HCT116 (cell line): ENCODE results near the gene GON4L. TPM values are rescaled to one million over a fixed set of nuclear protein-coding genes. Genes with fewer than 3 reads are reported as not detected.

ENCODE experiments used
- ATAC-seq: fragments of 200-7000 bp; cut with Tn5 transposase; 2 replicates; pipeline ENCODE4 v1.9.1; 2020; ENCODE audit warnings: mild to moderate bottlenecking, moderate library complexity
- BruUV-seq: library from RNA; stranded (reverse); fragments of 400-500 nt; replicated peaks from 2 replicates; lab custom pipeline; 2021; lab: Mats Ljungman, UMichigan
- CTCF ChIA-PET: fragments of 300-600 bp; sonication (Branson Sonifier 250); formaldehyde crosslinking; loops from one replicate; lab custom pipeline; 2021; ENCODE audit warnings: antibody characterized with exemption; lab: Charles Lee
- POLR2A ChIA-PET: fragments of 300-600, 350-600 bp; sonication (Branson Sonifier 250); formaldehyde crosslinking; loops from one replicate; lab custom pipeline; 2021; ENCODE audit warnings: antibody characterized with exemption; lab: Charles Lee
- RAD21 ChIA-PET, 2 experiments: fragments of 300-600 bp; sonication (Branson Sonifier 250); formaldehyde crosslinking; loops; one replicate each; lab custom pipeline; 2023; ENCODE audit warnings: low total read pairs in 2 of 2; ENCODE audit not compliant: uncharacterized antibody in 2 of 2, unreplicated experiment in 2 of 2, low non-redundant PET in 1 of 2; lab: Charles Lee
- DNase-seq: peaks from one replicate; pipeline ENCODE4 v3.0.0-alpha.2; 2010; ENCODE audit warnings: low read depth, low spot score
- H2AFZ ChIP-seq: fragments of 200-600 bp; shearing (Covaris generic), sonication (generic); 2 replicates; pipeline ENCODE4 v1.6.1; 2017; ENCODE audit warnings: low read depth, mixed run types, mixed read lengths, antibody characterized with exemption, low read length; ENCODE audit not compliant: poor library complexity, severe bottlenecking
- H3K27ac ChIP-seq: 2 replicates; pipeline ENCODE4 v1.5.1; 2012; ENCODE audit warnings: low read depth, low read length
- H3K27me3 ChIP-seq: fragments of 200-600 bp; sonication (generic); 2 replicates; pipeline ENCODE4 v1.6.1; 2016; ENCODE audit warnings: mixed run types, low read length, mixed read lengths; ENCODE audit not compliant: insufficient read depth
- H3K36me3 ChIP-seq, 2 experiments: fragments of 200-500 bp in 1 of 2; fragments of 200-600 bp in 1 of 2; sonication (Bioruptor generic) in 1 of 2; sonication (generic) in 1 of 2; 2 replicates each; pipeline versions ENCODE4 v1.5.1 to v1.6.1; 2014 to 2016; ENCODE audit warnings: low read length in 2 of 2, inconsistent platforms in 1 of 2, mixed read lengths in 1 of 2, mixed run types in 1 of 2; ENCODE audit not compliant: insufficient read depth in 2 of 2, control insufficient read depth in 1 of 2
- H3K4me1 ChIP-seq, 2 experiments: fragments of 200-600 bp in 1 of 2; sonication (generic) in 1 of 2; 2 replicates each; pipeline versions ENCODE4 v1.5.1 to v1.6.1; 2012 to 2017; ENCODE audit warnings: low read length in 2 of 2, inconsistent platforms in 1 of 2, mild to moderate bottlenecking in 1 of 2, mixed read lengths in 1 of 2, mixed run types in 1 of 2, moderate library complexity in 1 of 2; ENCODE audit not compliant: insufficient read depth in 2 of 2, control insufficient read depth in 1 of 2
- H3K4me2 ChIP-seq: fragments of 200-600 bp; sonication (generic); 2 replicates; pipeline ENCODE4 v1.6.1; 2017; ENCODE audit warnings: mixed run types, low read length, mixed read lengths
- H3K4me3 ChIP-seq, 2 experiments: fragments of 200-600 bp in 1 of 2; sonication (generic) in 1 of 2; replicated peaks in 1 of 2; 2 replicates each; pipeline ENCODE4 v1.5.1; 2011 to 2016; ENCODE audit warnings: low read length in 2 of 2, control low read depth in 1 of 2, low read depth in 1 of 2, mild to moderate bottlenecking in 1 of 2, mixed read lengths in 1 of 2, mixed run types in 1 of 2
- H3K79me2 ChIP-seq: fragments of 200-600 bp; sonication (generic); 2 replicates; pipeline ENCODE4 v1.6.1; 2017; ENCODE audit warnings: mild to moderate bottlenecking, mixed run types, low read length, moderate library complexity, mixed read lengths; ENCODE audit not compliant: insufficient read depth
- H3K9ac ChIP-seq: fragments of 200-600 bp; sonication (generic); 2 replicates; pipeline ENCODE4 v1.6.1; 2016; ENCODE audit warnings: low read length, mixed read lengths
- H3K9me2 ChIP-seq: fragments of 200-600 bp; sonication (generic), shearing (Covaris generic); 2 replicates; pipeline ENCODE4 v1.6.1; 2017; ENCODE audit warnings: mixed run types, mild to moderate bottlenecking, moderate library complexity; ENCODE audit not compliant: insufficient read depth
- H3K9me3 ChIP-seq, 2 experiments: fragments of 200-500 bp in 1 of 2; fragments of 200-600 bp in 1 of 2; sonication (Bioruptor generic) in 1 of 2; sonication (generic) in 1 of 2; 2 replicates each; pipeline ENCODE4 v1.6.1; 2014 to 2017; ENCODE audit warnings: low read length in 2 of 2, mixed read lengths in 2 of 2, inconsistent platforms in 1 of 2, low read depth in 1 of 2, mild to moderate bottlenecking in 1 of 2, mixed run types in 1 of 2, moderate library complexity in 1 of 2; ENCODE audit not compliant: control insufficient read depth in 1 of 2, insufficient read depth in 1 of 2
- H4K20me1 ChIP-seq: fragments of 200-600 bp; sonication (generic), shearing (Covaris generic); 2 replicates; pipeline ENCODE4 v1.6.1; 2017; ENCODE audit warnings: mixed run types, mild to moderate bottlenecking, moderate library complexity; ENCODE audit not compliant: insufficient read depth
- CBX3 ChIP-seq: IDR thresholded peaks from 2 replicates; pipeline ENCODE4 v1.6.1; 2012; ENCODE audit warnings: low read depth
- CEBPB ChIP-seq: IDR thresholded peaks from 2 replicates; pipeline ENCODE4 v1.6.1; 2012; ENCODE audit warnings: low read depth
- ELF1 ChIP-seq: IDR thresholded peaks from 2 replicates; pipeline ENCODE4 v1.6.1; 2012; ENCODE audit warnings: low read depth, borderline replicate concordance
- EZH2phosphoT487 ChIP-seq: fragments of 200-600 bp; IDR thresholded peaks from 2 replicates; pipeline ENCODE4 v1.6.1; 2018; ENCODE audit warnings: antibody characterized with exemption, borderline replicate concordance
- POLR2A ChIP-seq: IDR thresholded peaks from 2 replicates; pipeline ENCODE4 v1.7.0; 2011; ENCODE audit warnings: borderline replicate concordance; ENCODE audit not compliant: insufficient read depth, insufficient read length; ENCODE audit errors: extremely low read depth
- SIN3A ChIP-seq: IDR thresholded peaks from 2 replicates; pipeline ENCODE4 v1.6.1; 2012; ENCODE audit warnings: low read depth
- intact Hi-C: fragments of 100-400 bp; cut with micrococcal nuclease; formaldehyde crosslinking; loops from 2 replicates; pipeline ENCODE4 v1.10.0; 2022
- total RNA-seq: library from RNA; stranded (reverse); gene quantifications from one replicate; pipeline ENCODE4 v1.2.1, GENCODE V29; 2021; ENCODE audit not compliant: unreplicated experiment
- TF ChIP-seq, protein P1 (sequence below): IDR thresholded peaks from 2 replicates; pipeline ENCODE4 v1.6.1; 2012

The GON4L gene
- total RNA-seq, 1 experiment from 2014 or later: 40.8 TPM

GRCh38 chr1:155827450-155827849 is 29.6 kb downstream of the GON4L start:
- Histone ChIP-seq H3K4me3 (no peak overlapping the region), H3K27me3 (no peaks in the 10 kb centered on the region), H3K36me3 (peaks cover 6 to 9% of the 10 kb centered on the region in 2 experiments; a peak in 3 of 4 replicates), H3K79me2 (peaks cover 15% of the 10 kb centered on the region; the same call in 1 of the 2 replicates), H3K27ac (no peak overlapping the region), H4K20me1 (no peaks in the 10 kb centered on the region), H3K9me3 (no peaks in the 10 kb centered on the region), H3K4me2 (no peak overlapping the region), H2AFZ (no peak overlapping the region), H3K9me2 (no peaks in the 10 kb centered on the region), H3K9ac (no peak overlapping the region), H3K4me1 (no peaks in the 10 kb centered on the region)
- DNase-seq (no peak), ATAC-seq (no peak)
- intact Hi-C loops: no loop called here
- ChIA-PET RAD21 (no interaction called here), POLR2A (interaction anchor here (0.5 kb wide), 1 partner anchor 444 kb away, joined by 4 read pairs; no protein-coding TSS in a partner anchor), CTCF (no interaction called here)
- no TSS peak for BruUV-seq
- TF ChIP-seq CEBPB: no peak
- TF ChIP-seq, protein P1, sequence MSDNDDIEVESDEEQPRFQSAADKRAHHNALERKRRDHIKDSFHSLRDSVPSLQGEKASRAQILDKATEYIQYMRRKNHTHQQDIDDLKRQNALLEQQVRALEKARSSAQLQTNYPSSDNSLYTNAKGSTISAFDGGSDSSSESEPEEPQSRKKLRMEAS: no peak
- TF ChIP-seq POLR2A: no peak
- no peak for TF ChIP-seq SIN3A

DNA sequence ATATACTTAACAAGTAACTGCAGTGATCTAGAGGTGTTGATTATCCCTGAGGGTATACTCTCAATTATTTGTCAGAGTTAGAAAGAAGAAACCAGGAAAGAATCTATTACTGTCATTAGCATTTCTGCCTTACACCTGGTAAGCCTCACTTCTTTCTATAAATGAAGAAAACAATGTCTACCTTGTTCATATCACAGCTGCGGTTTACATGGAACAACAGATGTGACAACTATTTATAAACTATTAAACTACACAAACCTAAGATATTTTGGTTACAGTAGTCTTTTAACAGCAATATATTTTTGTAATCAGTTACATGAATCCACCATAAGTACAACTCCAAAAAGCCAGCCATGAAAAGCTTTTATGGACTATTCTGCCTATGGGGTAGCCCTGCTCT is 40.7 kb downstream of the GON4L start:
- Histone ChIP-seq H4K20me1 (no peaks in the 10 kb centered on the region), H3K27ac (no peak overlapping the region), H3K4me2 (no peak overlapping the region), H3K36me3 (peaks cover 24 to 36% of the 10 kb centered on the region in 2 experiments), H3K9me3 (no peaks in the 10 kb centered on the region), H2AFZ (no peak overlapping the region), H3K27me3 (no peaks in the 10 kb centered on the region), H3K4me3 (no peak overlapping the region), H3K9me2 (no peaks in the 10 kb centered on the region), H3K9ac (no peak overlapping the region), H3K4me1 (no peaks in the 10 kb centered on the region), H3K79me2 (no peaks in the 10 kb centered on the region)
- ChIA-PET POLR2A (interaction anchor here (0.7 kb wide), 1 partner anchor 194 kb away, joined by 3 read pairs; no protein-coding TSS in a partner anchor), CTCF (no interaction called here)
- intact Hi-C loops: no loop called here
- ATAC-seq: no peak
- no TSS peak for BruUV-seq
- no peak for DNase-seq
- TF ChIP-seq CBX3 (no peak), ELF1 (no peak), EZH2phosphoT487 (no peak)
- TF ChIP-seq, all 23 proteins: peak for 0
- RAD21 ChIA-PET: no interaction called here
